ENCODE results near the gene RERE.
"Not testable (repeated sequence)": the region's sequence is repeated elsewhere in the genome, so short reads cannot be mapped to it uniquely, and the experiment has no call there.

Gene RERE

GRCh38 chr1:8395433-8395866 is 422.0 kb downstream of the RERE start:
- peak; percentile 46 to 59 for DNase-seq

- peak; percentile 33 to 38 for DNase-seq
These were observed 422.8 kb downstream of the RERE start for GRCh38 chr1:8394456-8395321.

DNA sequence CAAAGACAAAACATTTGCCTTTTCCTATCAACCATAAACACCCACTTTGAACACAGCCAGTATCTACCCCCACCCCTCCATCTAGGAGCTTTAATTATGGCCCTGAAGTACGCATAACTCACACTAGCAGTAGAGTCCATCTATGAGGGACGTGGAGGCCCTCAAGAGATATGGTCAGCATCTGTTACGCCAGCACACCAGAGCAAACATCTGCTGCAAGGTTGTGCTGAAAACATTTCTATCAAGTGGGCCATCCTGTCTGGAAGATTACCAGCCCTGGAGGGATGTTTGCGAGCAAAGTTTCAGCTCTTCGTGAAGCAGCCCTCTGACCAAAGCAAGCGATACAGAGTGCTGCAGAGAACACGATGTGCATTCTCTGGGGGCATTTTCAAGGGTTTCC is 424.9 kb downstream of the RERE start:
- DNase-seq, result no peak

GRCh38 chr1:8390707-8391106 is 426.7 kb downstream of the RERE start:
- no peak for DNase-seq

GRCh38 chr1:8389958-8390535 is 427.4 kb downstream of the RERE start:
- DNase-seq, result no peak

- no peak for DNase-seq
These were observed 428.5 kb downstream of the RERE start for GRCh38 chr1:8388732-8389562.

DNA sequence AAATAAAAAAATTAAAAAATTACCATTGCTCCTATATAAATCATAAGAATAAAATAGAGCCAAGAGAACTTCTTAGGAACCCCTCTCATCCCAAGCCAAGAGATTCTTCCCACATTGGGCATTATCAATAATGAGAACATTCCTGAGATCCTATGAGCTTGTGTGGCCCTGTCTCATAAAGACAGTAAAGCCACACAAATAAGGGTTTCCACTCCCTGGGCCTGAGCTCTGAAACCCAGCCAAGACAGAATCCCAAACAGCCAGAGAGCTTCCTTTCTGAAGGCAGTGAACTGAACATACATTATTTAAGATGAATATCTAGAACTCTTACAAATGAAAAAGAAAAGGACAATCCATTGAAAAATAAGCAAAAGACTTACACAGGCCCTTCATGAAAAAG is 431.2 kb downstream of the RERE start:
- DNase-seq, result no peak

DNA sequence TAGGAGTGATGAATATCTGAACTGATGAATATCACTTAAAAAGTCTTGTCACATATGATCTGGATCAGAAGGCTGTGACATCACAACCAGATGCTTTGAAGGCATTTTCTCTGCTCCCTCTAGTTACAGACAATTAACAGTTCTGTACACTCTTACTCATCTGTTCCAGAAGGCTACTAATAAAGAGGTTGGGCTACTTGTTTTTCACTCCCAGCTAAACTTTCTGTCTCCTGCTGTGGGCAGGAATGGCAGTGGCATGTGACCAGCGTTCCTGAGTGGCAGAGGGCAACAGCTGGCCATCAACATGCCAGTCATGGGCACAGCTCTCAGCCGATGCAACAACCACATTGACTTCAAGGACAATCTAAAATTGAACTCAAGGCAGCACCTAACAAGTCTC is 432.9 kb downstream of the RERE start:
- no peak for DNase-seq

DNA sequence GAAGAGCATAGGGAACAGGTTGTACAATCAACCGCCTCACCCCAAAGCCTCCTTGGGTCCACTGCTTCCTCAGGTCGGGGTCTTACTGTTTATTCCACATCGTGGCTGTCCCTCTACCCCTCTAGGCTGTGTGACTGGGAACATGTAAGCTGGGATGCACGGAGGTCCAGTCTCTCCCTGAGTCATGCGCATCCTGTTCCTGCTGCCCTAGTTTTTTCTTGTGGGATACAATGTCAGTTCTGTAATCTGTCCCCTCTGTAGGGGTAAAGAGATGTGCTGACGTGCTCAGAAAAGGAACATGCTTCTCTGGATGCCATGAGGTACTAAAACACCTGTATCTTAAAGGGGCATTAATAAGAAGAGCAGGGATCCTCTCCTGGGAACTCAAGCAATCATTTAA is 433.4 kb downstream of the RERE start:
- DNase-seq, result no peak

- DNase-seq, result peak; percentile 15 to 29
These were observed 434.6 kb downstream of the RERE start for GRCh38 chr1:8382608-8383505.

DNA sequence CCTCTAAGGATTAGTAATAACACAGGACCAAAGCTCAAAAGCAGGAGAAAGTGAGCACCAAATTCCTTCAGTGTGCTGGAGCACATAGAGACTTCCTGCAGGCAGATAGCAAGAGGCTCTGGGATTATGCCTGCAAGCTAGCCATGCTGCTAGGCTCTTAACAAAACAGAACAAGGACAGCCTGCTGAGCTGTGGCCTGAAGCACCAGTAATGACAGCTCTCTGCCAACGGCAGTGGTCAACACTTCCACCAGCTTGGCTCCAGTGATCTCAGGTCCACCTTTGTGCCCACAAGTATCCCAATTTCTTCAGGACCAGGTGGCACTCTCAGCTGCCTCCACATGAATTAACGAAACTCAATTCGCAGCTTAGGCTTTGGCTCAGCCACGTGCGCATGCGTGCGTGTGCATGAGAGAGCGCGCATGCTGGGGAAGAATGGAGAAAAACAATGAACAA is 435.4 kb downstream of the RERE start:
- no peak for DNase-seq

DNA sequence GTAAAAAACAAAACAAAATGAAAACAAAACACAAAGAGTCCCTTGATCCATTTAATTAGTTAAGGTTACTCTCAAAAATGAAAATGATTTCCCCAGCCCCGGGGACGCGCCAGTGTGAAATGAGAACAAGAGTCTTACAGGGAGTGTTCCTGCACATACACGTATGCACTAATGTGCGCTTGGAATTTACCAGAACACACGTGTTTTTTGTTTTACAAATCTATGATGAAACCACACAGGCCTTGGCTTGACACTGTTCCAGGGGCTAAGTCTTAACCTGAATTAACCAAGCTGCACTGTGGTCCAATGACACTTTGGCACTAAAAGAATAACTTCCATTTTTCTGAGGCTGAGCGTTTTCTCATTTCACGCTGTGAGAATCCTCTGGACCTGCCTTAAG is 435.8 kb downstream of the RERE start:
- no peak for DNase-seq

- not testable (repeated sequence) for DNase-seq
These were observed 437.1 kb downstream of the RERE start for GRCh38 chr1:8380310-8380709.

- no peak for DNase-seq
These were observed 437.8 kb downstream of the RERE start for GRCh38 chr1:8379513-8380186.

DNA sequence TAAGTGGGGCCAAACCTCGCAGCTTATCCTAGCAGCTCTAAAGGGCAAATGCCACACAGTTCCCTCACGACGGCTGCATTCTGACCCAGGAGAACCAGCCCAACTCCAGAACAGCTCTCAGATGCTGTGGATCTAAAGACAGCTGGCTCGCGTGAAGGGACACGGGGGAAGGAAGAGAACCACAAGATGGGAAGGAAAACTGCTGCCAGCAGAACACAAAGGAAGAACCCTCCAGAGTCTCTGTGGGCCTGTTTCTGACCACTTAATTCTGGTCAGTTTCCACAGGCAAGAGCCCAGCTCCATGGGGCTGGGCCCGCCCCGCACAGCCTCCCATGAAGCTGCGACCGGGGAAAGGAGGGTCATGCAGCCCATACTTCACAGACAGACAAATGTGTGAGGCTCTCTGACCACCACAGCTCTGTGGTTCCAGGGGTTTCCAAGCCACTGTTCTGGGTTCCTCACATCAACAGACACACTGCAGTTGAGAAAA is 438.4 kb downstream of the RERE start:
- no peak for DNase-seq

DNA sequence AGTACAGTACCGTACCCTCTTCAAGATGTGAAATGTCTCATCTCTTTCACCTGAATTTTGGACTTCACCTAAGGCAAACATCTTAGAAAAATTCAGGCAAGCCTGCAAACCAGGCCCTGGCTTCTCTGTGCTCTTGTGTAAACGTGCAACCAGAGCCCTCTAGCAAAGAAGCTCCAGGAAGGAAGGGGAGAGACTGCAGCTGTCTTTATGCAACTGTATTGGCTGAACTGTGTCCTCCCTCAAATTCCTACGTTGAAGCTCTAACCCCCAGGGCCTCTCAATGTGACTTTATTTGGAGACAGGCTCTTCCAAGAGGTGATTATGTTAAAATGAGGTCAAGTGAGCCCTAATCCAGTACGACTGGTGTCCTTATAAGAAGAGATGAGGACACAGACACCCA is 439.3 kb downstream of the RERE start:
- DNase-seq, result no peak

- DNase-seq, result no peak
These were observed 440.0 kb downstream of the RERE start for GRCh38 chr1:8377271-8377981.

DNA sequence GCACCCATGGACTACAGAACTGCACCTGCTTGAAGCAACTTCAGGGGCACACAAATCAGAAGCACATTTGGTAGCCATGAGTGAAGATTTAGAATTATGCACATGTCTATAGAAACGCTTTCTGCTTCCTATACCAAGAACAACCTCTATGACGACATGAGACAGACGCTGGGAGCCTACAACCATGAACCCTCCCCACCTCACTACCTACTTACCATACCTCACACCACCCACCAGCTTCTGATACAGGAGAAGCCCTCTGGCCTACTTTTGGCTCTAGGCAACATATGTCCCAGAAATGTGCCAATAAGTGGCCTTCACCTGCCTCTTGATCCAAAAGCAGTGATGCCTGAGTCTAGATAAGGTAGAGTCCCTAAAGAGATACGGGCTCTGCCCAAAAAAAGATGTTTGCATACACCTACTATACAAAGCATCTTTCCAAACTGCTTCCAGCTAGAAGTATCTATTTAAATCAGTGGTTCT is 441.0 kb downstream of the RERE start:
- no peak for DNase-seq

GRCh38 chr1:8374812-8375211 is 442.6 kb downstream of the RERE start:
- DNase-seq, result no peak

GRCh38 chr1:8374356-8374755 is 443.1 kb downstream of the RERE start:
- DNase-seq, result no peak

Measured in inflammatory macrophage (primary cell).